Left lung (tissue), 10 donors: ENCODE results near the gene PALMD. TPM values are rescaled to one million over a fixed set of nuclear protein-coding genes. Genes with fewer than 3 reads are reported as not detected.

ENCODE experiments used
- ATAC-seq: fragments of 200-7000 bp; cut with Tn5 transposase; one replicate; pipeline ENCODE4 v1.9.1; 2020; ENCODE audit warnings: moderate library complexity
- DNase-seq, 4 donors: peaks; one replicate each; pipeline ENCODE4 v3.0.0-alpha.2; 2013 to 2020
- H3K27ac ChIP-seq, 2 donors: fragments of 200-600 bp; sonication (generic) in 1 of 2; one replicate each; pipeline versions ENCODE4 v1.5.0 to v1.8.0; 2020 to 2021
- H3K27me3 ChIP-seq, 2 donors: fragments of 200-600 bp; sonication (generic) in 1 of 2; one replicate each; pipeline versions ENCODE4 v1.5.0 to v1.8.0; 2020 to 2021
- H3K36me3 ChIP-seq, 2 donors: fragments of 200-600 bp; sonication (generic) in 1 of 2; one replicate each; pipeline versions ENCODE4 v1.5.0 to v1.8.0; 2020 to 2021
- H3K4me1 ChIP-seq, 2 donors: fragments of 200-600 bp; one replicate each; pipeline ENCODE4 v1.8.0; 2021
- H3K4me3 ChIP-seq, 2 donors: fragments of 200-600 bp; sonication (generic) in 1 of 2; one replicate each; pipeline versions ENCODE4 v1.5.0 to v1.8.0; 2020 to 2021; ENCODE audit warnings: mild to moderate bottlenecking in 1 of 2
- H3K9me3 ChIP-seq, 2 donors: fragments of 200-600 bp; sonication (generic) in 1 of 2; one replicate each; pipeline versions ENCODE4 v1.5.0 to v1.8.0; 2020 to 2021
- intact Hi-C, 2 donors: fragments of 100-400 bp; cut with DNase I; formaldehyde crosslinking; loops; one replicate each; pipeline versions ENCODE4 v1.11.2 to v1.14.2; 2022
- polyA plus RNA-seq, 6 donors: library from polyadenylated mRNA; unstranded; fragments of 120-200 nt; gene quantifications; one replicate each; pipeline ENCODE4 v1.2.1, GENCODE V29; 2013; ENCODE audit not compliant: insufficient read length in 6 of 6
- total RNA-seq, 2 donors: library from RNA; stranded (reverse); fragmentation: NEBNext Ultra II Directional; extraction: Animal tissue kit (Norgen Biotek cat#: 25700); gene quantifications; one replicate each; pipeline ENCODE4 v1.2.1, GENCODE V29; 2021
- TF ChIP-seq, protein P1 (sequence below), 2 donors: fragments of 200-600 bp; sonication (generic) in 1 of 2; IDR thresholded peaks; one replicate each; pipeline versions ENCODE4 v1.5.0 to v1.8.0; 2021; ENCODE audit warnings: antibody characterized with exemption in 2 of 2
- donor health status: DM: no; HTN: yes; CAD: no.
- donor health status: DM: no; HTN: no; CAD: no.

The PALMD gene
- total and polyA plus RNA-seq, 8 donors = 14.3 to 29.9 (median 26.1) TPM

DNA sequence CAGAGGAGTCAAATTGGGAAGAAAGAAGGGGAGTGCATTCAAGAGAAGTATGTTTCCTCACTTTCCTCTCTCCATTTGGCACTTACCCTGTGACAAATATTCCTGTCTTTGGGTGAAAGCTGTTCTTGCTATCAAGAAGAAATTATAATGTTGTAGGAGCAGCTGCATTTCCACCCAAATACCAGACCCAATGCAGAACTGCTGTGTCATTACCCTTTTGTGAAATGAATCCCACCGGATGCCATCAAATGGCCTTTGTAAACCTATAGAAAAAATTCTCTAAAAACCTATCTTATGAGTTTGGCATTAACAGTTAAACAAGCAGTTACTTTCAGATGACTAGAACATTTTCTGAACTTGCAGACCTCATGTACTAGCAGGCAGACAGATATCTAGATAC, 16.7 kb upstream of the PALMD start:
- intact Hi-C loops = no loop called here
- ATAC-seq = no peak
- Histone ChIP-seq H3K4me1 (no peaks in the 10 kb centered on the region), H3K4me3 (no peak overlapping the region), H3K36me3 (no peaks in the 10 kb centered on the region), H3K27ac (no peak overlapping the region), H3K9me3 (no peaks in the 10 kb centered on the region), H3K27me3 (no peaks in the 10 kb centered on the region)
- TF ChIP-seq, protein P1, sequence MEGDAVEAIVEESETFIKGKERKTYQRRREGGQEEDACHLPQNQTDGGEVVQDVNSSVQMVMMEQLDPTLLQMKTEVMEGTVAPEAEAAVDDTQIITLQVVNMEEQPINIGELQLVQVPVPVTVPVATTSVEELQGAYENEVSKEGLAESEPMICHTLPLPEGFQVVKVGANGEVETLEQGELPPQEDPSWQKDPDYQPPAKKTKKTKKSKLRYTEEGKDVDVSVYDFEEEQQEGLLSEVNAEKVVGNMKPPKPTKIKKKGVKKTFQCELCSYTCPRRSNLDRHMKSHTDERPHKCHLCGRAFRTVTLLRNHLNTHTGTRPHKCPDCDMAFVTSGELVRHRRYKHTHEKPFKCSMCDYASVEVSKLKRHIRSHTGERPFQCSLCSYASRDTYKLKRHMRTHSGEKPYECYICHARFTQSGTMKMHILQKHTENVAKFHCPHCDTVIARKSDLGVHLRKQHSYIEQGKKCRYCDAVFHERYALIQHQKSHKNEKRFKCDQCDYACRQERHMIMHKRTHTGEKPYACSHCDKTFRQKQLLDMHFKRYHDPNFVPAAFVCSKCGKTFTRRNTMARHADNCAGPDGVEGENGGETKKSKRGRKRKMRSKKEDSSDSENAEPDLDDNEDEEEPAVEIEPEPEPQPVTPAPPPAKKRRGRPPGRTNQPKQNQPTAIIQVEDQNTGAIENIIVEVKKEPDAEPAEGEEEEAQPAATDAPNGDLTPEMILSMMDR (IDR thresholded peaks at IDR 0.05) = no peak
- no peak for DNase-seq

DNA sequence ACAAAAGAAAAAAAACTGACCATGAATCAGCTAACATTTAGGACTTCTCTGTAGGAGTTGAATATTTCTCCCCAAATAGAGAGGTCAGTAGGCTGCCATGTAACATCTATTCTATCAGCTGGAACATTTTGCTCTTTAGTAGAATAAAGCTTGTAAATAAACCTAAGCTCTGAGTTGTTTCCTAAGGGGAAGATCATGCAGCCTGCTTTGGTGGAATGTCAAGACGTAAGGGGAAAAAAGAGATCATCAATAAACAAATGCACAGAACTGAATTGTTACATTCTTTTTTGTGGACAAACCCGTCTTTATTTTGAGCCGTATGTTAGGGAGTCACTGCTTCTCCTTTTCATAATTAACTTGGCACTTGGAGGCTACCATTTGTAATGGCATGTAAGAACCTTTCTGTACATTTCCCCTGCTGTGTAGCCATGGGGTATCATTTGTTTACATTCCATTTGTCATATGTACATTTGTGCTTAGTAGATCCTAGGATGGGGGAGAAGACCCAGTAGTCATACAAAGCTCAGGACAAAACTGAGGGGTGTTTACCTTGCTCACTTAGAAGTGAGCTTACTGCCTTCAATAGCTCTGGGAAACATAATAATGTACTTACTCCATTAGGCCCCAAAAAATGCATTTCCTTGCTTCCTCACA, 10.8 kb upstream of the PALMD start:
- intact Hi-C loops = no loop called here
- no peaks in the 10 kb centered on the region for H3K4me1 ChIP-seq
- H3K27me3 ChIP-seq = no peaks in the 10 kb centered on the region

DNA sequence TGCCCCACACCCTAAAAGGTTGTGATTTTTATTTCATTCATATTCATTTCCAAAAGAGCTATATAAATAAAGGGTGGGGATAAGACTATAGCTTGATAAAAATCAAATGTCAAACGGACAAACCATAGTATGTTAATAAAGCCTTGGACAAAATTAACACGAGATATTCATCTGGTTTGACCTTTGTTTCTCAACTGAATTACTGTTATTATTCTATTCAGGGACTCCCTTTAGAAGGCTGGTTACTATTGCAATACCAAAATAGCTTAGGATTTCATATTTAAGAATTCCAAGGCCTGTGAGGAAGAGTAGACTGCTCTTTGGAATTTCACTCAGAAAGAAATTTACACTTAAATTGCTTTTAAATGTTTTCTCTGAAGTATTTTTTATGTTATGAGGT, 10.2 kb upstream of the PALMD start:
- ATAC-seq = no peak
- Histone ChIP-seq H3K4me3 (no peak overlapping the region), H3K27ac (no peak overlapping the region)

More for the DNA sequence above, 10.8 kb upstream of the PALMD start:
- ATAC-seq (no peak), DNase-seq (no peak)
- H3K27ac ChIP-seq = no peak overlapping the region
- no peak overlapping the region for H3K4me3 ChIP-seq
- H3K9me3 ChIP-seq = no peaks in the 10 kb centered on the region
- TF ChIP-seq, protein P1 (IDR thresholded peaks at IDR 0.05) = no peak
- no peaks in the 10 kb centered on the region for H3K36me3 ChIP-seq

DNA sequence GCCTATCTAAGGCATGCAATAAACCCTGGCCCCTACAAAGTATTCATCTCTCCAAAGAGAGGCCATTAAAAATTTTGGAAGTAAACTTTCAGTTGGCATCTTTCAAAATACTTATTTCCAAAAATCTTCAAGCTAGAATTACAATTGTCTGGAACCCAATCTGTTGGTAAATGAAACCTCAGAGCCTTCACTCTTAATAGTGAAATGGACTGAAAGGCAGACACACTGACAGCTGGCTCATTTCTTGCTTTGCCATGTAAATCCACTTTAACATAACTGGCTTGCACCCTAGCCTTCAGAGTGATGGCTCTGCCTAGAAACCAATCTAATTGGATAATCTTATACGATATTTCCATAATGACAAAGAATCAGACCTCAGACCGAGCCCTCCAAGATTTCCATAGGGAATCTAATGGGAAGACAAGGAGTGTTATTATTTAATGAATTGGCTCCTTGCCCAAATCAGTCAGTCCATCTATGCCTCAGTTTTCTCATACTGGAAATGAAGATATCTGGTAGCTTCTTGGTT, 9.2 kb upstream of the PALMD start:
- no peaks in the 10 kb centered on the region for H3K4me1 ChIP-seq
- H3K9me3 ChIP-seq = no peaks in the 10 kb centered on the region
- H3K36me3 ChIP-seq = no peaks in the 10 kb centered on the region
- H3K4me3 ChIP-seq = no peak overlapping the region
- DNase-seq (no peak), ATAC-seq (no peak)
- TF ChIP-seq, protein P1 (IDR thresholded peaks at IDR 0.05) = no peak
- H3K27me3 ChIP-seq = no peaks in the 10 kb centered on the region
- H3K27ac ChIP-seq = no peak overlapping the region
- intact Hi-C loops = no loop called here

More for the DNA sequence above, 10.2 kb upstream of the PALMD start:
- TF ChIP-seq, protein P1 (IDR thresholded peaks at IDR 0.05) = no peak
- intact Hi-C loops = no loop called here
- Histone ChIP-seq H3K36me3 (no peaks in the 10 kb centered on the region), H3K4me1 (no peaks in the 10 kb centered on the region), H3K27me3 (no peaks in the 10 kb centered on the region), H3K9me3 (no peaks in the 10 kb centered on the region)
- no peak for DNase-seq

DNA sequence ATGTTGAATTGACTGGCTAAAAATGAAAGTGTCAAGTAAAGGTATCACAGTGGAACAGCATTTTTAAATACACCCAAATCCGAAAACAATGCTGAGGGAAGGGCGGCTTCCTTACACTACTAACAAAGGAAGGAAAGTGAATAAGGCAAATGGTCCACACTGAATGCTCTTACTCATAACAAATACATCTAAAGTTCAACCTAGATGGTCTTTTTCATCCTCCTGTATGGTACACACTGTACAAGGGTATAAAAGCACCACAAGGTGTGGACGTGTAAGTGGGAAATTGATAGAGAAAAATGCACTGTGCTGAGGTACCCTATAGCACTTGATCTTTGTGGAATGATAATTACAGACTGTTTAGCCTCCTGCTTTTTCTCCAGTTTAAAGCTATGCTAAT, 7.1 kb upstream of the PALMD start:
- no peak for ATAC-seq
- no peak overlapping the region for H3K27ac ChIP-seq
- H3K4me1 ChIP-seq = no peaks in the 10 kb centered on the region
- H3K27me3 ChIP-seq = no peaks in the 10 kb centered on the region
- no peaks in the 10 kb centered on the region for H3K36me3 ChIP-seq
- TF ChIP-seq, protein P1 (IDR thresholded peaks at IDR 0.05) = no peak
- no peak overlapping the region for H3K4me3 ChIP-seq
- DNase-seq = no peak
- H3K9me3 ChIP-seq = no peaks in the 10 kb centered on the region
- intact Hi-C loops = no loop called here
